Measurements from ENCODE around the gene TTC7B. TPM values are rescaled to one million over a fixed set of nuclear protein-coding genes. Genes with fewer than 3 reads are reported as not detected.

Gene TTC7B
- total RNA-seq, 4 donors from 2014 or later, result 14.3 to 48.9 (median 32.5) TPM

DNA sequence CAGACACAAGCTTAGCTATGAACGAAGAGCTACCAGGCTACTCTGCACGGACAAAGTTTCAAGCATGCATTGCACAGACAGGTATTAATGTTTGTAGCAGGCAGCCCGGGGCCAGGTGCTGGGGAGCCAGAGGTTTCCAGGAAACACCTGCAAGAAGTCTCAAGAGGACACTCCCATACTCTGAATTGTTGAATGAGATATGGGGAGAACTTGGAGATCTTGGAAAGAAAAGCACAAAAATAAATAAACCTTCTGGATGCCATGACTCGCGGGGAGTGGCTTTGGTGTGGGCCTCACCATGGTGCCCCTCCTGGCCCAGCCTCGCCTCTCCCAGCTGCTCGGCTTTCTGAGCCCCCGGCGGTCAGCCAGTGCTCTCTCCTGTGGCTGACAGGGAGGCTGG is 186.8 kb downstream of the TTC7B start:
- no peak for DNase-seq (ENCODE audit: low spot score in 2 of 2)
- Histone ChIP-seq H3K27me3 (no peaks in the 10 kb centered on the region), H3K36me3 (no peaks in the 10 kb centered on the region), H3K4me1 (peaks cover 35% of the 10 kb centered on the region), H3K4me3 (no peak overlapping the region), H3K9me3 (no peaks in the 10 kb centered on the region), H3K27ac (no peak overlapping the region)
- no peak for TF ChIP-seq EP300 (IDR thresholded peaks at IDR 0.05)
- TF ChIP-seq, protein P1, sequence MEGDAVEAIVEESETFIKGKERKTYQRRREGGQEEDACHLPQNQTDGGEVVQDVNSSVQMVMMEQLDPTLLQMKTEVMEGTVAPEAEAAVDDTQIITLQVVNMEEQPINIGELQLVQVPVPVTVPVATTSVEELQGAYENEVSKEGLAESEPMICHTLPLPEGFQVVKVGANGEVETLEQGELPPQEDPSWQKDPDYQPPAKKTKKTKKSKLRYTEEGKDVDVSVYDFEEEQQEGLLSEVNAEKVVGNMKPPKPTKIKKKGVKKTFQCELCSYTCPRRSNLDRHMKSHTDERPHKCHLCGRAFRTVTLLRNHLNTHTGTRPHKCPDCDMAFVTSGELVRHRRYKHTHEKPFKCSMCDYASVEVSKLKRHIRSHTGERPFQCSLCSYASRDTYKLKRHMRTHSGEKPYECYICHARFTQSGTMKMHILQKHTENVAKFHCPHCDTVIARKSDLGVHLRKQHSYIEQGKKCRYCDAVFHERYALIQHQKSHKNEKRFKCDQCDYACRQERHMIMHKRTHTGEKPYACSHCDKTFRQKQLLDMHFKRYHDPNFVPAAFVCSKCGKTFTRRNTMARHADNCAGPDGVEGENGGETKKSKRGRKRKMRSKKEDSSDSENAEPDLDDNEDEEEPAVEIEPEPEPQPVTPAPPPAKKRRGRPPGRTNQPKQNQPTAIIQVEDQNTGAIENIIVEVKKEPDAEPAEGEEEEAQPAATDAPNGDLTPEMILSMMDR (IDR thresholded peaks at IDR 0.05), result no peak
- TF ChIP-seq POLR2AphosphoS5 (IDR thresholded peaks at IDR 0.05), result no peak
- TF ChIP-seq POLR2A (IDR thresholded peaks at IDR 0.05), result no peak
- 50% methylated on average over 9 of the region's 9 CpGs for WGBS

DNA sequence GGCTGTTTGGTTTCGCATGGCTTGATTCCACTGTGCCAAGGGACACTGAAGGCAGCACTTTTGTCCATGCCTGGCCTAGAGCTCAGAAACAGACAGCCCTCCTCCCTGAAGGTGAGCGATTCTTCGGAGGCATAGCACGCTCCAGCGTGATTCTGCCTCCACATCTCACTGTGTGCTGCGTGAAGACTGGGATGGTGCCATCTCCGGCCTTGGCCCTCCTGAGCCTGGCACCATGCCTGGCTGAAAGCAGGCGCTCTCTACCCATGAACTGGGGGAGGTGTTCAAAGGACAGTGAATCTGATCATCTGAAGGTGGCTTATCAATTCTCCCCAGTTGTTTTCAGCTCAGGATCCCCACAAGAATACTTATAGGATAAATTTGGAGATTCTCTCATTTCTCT is 187.4 kb downstream of the TTC7B start:
- 71% methylated on average over 8 of the region's 8 CpGs for WGBS
- no peaks in the 10 kb centered on the region for H3K36me3 ChIP-seq
- TF ChIP-seq POLR2A (IDR thresholded peaks at IDR 0.05) (no peak), POLR2AphosphoS5 (IDR thresholded peaks at IDR 0.05) (no peak), EP300 (IDR thresholded peaks at IDR 0.05) (no peak)
- TF ChIP-seq, protein P1 (IDR thresholded peaks at IDR 0.05), result no peak
- no peak overlapping the region for H3K4me3 ChIP-seq
- DNase-seq (ENCODE audit: low spot score in 2 of 2), result no peak
- no peaks in the 10 kb centered on the region for H3K27me3 ChIP-seq
- no peak overlapping the region for H3K27ac ChIP-seq
- no peaks in the 10 kb centered on the region for H3K9me3 ChIP-seq
- peaks cover 40% of the 10 kb centered on the region for H3K4me1 ChIP-seq

DNA sequence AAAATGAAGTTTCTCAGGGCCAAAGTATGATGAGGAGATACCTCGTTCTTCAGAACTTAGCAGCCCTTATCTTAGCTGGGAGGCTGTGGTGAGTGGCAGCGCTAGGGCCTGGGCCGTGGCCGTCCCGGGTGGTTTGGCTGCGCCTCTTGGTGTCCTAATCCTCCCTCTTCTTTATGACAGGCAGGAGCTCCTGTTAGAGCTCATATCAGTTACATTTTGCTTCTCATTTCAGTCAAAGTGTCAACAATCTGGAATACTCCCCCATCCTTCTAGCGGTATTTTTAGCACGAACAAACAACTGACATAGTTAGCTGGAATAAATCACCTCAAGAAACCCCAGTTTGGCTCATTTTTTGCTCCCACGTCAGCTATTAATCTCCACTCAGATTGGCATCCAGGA is 188.8 kb downstream of the TTC7B start:
- no peaks in the 10 kb centered on the region for H3K27me3 ChIP-seq
- WGBS, result 80% methylated on average over 9 of the region's 9 CpGs
- no peaks in the 10 kb centered on the region for H3K9me3 ChIP-seq
- no peaks in the 10 kb centered on the region for H3K36me3 ChIP-seq
- H3K4me1 ChIP-seq, result peaks cover 40% of the 10 kb centered on the region
- no peak for DNase-seq (ENCODE audit: low spot score in 2 of 2)
- no peak overlapping the region for H3K27ac ChIP-seq
- H3K4me3 ChIP-seq, result no peak overlapping the region
- TF ChIP-seq EP300 (IDR thresholded peaks at IDR 0.05) (no peak), POLR2A (IDR thresholded peaks at IDR 0.05) (no peak), POLR2AphosphoS5 (IDR thresholded peaks at IDR 0.05) (no peak)
- TF ChIP-seq, protein P1 (IDR thresholded peaks at IDR 0.05), result no peak

DNA sequence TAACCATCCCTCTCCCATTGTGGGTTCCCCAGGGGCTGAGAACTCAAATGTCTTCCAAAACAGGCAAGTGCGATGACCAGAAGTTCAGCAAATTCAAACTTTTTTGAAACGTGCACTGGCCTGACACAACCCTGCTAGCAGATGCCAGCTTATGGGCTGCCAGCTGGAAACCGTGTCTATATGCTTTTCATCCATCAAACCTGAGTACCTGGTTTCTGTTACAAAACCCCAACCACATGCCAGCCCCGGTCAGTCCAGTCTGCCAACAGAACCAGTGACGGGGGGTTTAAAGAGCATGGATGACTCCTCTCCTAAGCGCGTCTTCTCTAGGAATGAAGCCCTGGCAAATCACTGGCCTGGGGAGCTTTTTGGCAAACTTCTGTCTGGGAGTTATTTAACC is 189.7 kb downstream of the TTC7B start:
- no peak for DNase-seq (ENCODE audit: low spot score in 2 of 2)
- Histone ChIP-seq H3K36me3 (no peaks in the 10 kb centered on the region), H3K27ac (no peak overlapping the region), H3K27me3 (no peaks in the 10 kb centered on the region), H3K9me3 (no peaks in the 10 kb centered on the region), H3K4me1 (peaks cover 40% of the 10 kb centered on the region), H3K4me3 (no peak overlapping the region)
- TF ChIP-seq POLR2AphosphoS5 (IDR thresholded peaks at IDR 0.05) (no peak), POLR2A (IDR thresholded peaks at IDR 0.05) (no peak), EP300 (IDR thresholded peaks at IDR 0.05) (no peak)
- TF ChIP-seq, protein P1 (IDR thresholded peaks at IDR 0.05), result no peak
- 63% methylated on average over 7 of the region's 7 CpGs for WGBS

DNA sequence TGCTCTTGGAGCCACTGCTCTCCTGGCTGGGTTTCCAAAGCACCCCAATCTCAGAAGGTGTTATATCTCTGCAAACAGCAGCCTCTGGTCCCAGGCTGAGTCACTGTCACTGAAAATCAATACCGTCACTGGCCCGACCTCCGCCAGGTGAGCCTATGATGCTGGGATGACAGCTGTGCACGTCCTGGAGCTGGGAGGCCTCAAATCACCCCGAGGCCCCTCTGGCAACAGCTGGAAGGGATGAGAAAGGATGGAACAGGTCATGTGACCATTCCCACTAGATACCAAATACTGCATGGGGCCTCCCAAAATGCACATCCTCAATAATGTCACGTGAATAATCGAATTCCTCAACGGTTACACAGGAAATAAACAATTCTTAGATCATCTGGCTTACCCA is 190.8 kb downstream of the TTC7B start:
- 91% methylated on average over 6 of the region's 8 CpGs for WGBS
- Histone ChIP-seq H3K27ac (no peak overlapping the region), H3K36me3 (no peaks in the 10 kb centered on the region), H3K9me3 (no peaks in the 10 kb centered on the region), H3K27me3 (no peaks in the 10 kb centered on the region), H3K4me1 (peaks cover 40% of the 10 kb centered on the region), H3K4me3 (no peak overlapping the region)
- DNase-seq (ENCODE audit: low spot score in 2 of 2), result no peak
- TF ChIP-seq POLR2A (IDR thresholded peaks at IDR 0.05) (no peak), POLR2AphosphoS5 (IDR thresholded peaks at IDR 0.05) (no peak), EP300 (IDR thresholded peaks at IDR 0.05) (no peak)
- TF ChIP-seq, protein P1 (IDR thresholded peaks at IDR 0.05), result no peak
